Smooth muscle cell of bladder (primary cell): Measurements from ENCODE around the gene IGLL5. TPM values are rescaled to one million over a fixed set of nuclear protein-coding genes. Genes with fewer than 3 reads are reported as not detected.

ENCODE experiments used
- total RNA-seq: library from RNA; depleted of rRNA; stranded (reverse); fragments of >200 nt; gene quantifications from 2 replicates; pipeline ENCODE4 v1.2.3, GENCODE V29; 2014

The IGLL5 gene
- total RNA-seq, result not detected in 2 replicates

DNA sequence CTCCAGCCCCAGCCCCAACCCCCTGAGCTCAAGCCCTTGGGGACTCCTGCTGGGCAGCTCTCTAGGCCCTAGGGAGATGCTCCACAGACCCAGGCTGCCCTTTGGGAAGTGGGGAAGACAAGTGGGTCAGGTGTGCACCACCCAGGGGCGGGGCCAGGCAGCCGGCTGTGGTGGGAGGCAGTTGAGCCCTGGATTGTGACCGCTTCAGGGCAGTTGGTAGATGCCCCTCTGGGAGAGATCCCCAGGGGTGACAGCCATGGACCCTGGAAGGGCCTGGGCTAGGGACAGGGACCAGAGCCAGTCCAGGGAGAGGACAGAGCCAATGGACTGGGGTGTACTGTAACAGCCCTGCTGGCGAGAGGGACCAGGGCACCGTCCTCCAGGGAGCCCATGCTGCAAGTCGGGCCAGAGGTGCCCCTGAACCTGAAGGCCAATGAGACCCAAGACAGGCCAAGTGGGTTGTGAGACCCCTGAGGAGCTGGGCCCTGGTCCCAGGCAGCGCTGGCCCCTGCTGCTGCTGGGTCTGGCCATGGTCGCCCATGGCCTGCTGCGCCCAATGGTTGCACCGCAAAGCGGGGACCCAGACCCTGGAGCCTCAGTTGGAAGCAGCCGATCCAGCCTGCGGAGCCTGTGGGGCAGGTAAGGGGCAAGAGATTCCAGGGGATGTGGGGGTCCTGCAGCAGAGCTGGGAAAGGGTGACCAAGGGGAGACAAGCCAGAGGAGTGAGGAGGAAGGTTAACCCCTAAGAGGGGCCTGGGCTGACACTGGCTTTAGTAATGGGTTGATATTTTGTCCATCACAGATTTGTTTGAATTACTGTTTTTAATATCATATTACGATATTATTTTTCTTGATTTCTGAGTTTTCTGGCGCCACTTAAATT is at the start of gene IGLL5:
TSS of gene IGLL5 (plus strand) at position 196 of the 883 bp plus-strand sequence. CDS start at position 434, 238 bp downstream.

Other genes with a start within 250 kb of the IGLL5 start
- gene GGTLC2, start 243.2 kb upstream of the IGLL5 start, total RNA-seq, result not detected in 2 replicates
- 3.4 and 3.7 TPM in 2 replicates for gene GNAZ, start 182.7 kb downstream of the IGLL5 start, total RNA-seq